LNCAP (cell line): Measurements from ENCODE around the gene PTPRN2.

ENCODE experiments used
- CTCF ChIP-seq: fragments of 450-650 bp; IDR thresholded peaks from 2 replicates; pipeline ENCODE4 v1.5.1; 2017; ENCODE audit warnings: mild to moderate bottlenecking

PTPRN2 gene

GRCh38 chr7:157754416-157754790, 833.2 kb downstream of the PTPRN2 start:
- no peak for TF ChIP-seq CTCF

- no peak for TF ChIP-seq CTCF
Observed at GRCh38 chr7:157753713-157754415, 833.8 kb downstream of the PTPRN2 start.

GRCh38 chr7:157752832-157753291, 834.8 kb downstream of the PTPRN2 start:
- no peak for TF ChIP-seq CTCF

- TF ChIP-seq CTCF: no peak
Observed at GRCh38 chr7:157751951-157752673, 835.5 kb downstream of the PTPRN2 start.

- no peak for TF ChIP-seq CTCF
Observed at GRCh38 chr7:157751406-157751805, 836.2 kb downstream of the PTPRN2 start.

- TF ChIP-seq CTCF: no peak
Observed at GRCh38 chr7:157750291-157750690, 837.3 kb downstream of the PTPRN2 start.

- TF ChIP-seq CTCF: no peak
Observed at GRCh38 chr7:157745721-157746709, 841.6 kb downstream of the PTPRN2 start.
